Forelimb muscle (tissue), 1 donor: Measurements from ENCODE around the gene RAPGEF3. TPM values are rescaled to one million over a fixed set of nuclear protein-coding genes. Genes with fewer than 3 reads are reported as not detected.

Experiments used
- DNase-seq: peaks from one replicate; pipeline ENCODE4 v3.0.0-alpha.2; 2013; ENCODE audit warnings: low read depth
- polyA plus RNA-seq: library from polyadenylated mRNA; unstranded; fragments of 120-200 nt; gene quantifications from one replicate; pipeline ENCODE4 v1.2.1, GENCODE V29; 2013; ENCODE audit not compliant: insufficient read length

RAPGEF3 gene
- polyA plus RNA-seq, 1 donor, result 11.6 TPM

GRCh38 chr12:47790676-47791350 is 32.1 kb upstream of the RAPGEF3 start:
- DNase-seq, result no peak

GRCh38 chr12:47789712-47790489 is 31.2 kb upstream of the RAPGEF3 start:
- DNase-seq, result no peak

GRCh38 chr12:47789141-47789540 is 30.5 kb upstream of the RAPGEF3 start:
- no peak for DNase-seq

- DNase-seq, result no peak
These were observed 29.1 kb upstream of the RAPGEF3 start for GRCh38 chr12:47787596-47788319.

- no peak for DNase-seq
These were observed 28.1 kb upstream of the RAPGEF3 start for GRCh38 chr12:47786662-47787280.

- DNase-seq, result no peak
These were observed 27.4 kb upstream of the RAPGEF3 start for GRCh38 chr12:47785887-47786661.

GRCh38 chr12:47785036-47785886 is 26.6 kb upstream of the RAPGEF3 start:
- no peak for DNase-seq

GRCh38 chr12:47783821-47784819 is 25.4 kb upstream of the RAPGEF3 start:
- DNase-seq, result no peak

- no peak for DNase-seq
These were observed 24.5 kb upstream of the RAPGEF3 start for GRCh38 chr12:47783024-47783755.

- DNase-seq, result no peak
These were observed 23.7 kb upstream of the RAPGEF3 start for GRCh38 chr12:47782372-47782770.

- no peak for DNase-seq
These were observed 23.0 kb upstream of the RAPGEF3 start for GRCh38 chr12:47781479-47782371.

- DNase-seq, result no peak
These were observed 21.3 kb upstream of the RAPGEF3 start for GRCh38 chr12:47779943-47780504.

- DNase-seq, result peak; percentile 75
These were observed 20.7 kb upstream of the RAPGEF3 start for GRCh38 chr12:47779301-47779942.

- DNase-seq, result no peak
These were observed 20.2 kb upstream of the RAPGEF3 start for GRCh38 chr12:47778881-47779280.

GRCh38 chr12:47777741-47778558 is 19.3 kb upstream of the RAPGEF3 start:
- no peak for DNase-seq

- no peak for DNase-seq
These were observed 18.5 kb upstream of the RAPGEF3 start for GRCh38 chr12:47777151-47777550.
